ENCODE measurements around the gene CAST.

Gene CAST

DNA sequence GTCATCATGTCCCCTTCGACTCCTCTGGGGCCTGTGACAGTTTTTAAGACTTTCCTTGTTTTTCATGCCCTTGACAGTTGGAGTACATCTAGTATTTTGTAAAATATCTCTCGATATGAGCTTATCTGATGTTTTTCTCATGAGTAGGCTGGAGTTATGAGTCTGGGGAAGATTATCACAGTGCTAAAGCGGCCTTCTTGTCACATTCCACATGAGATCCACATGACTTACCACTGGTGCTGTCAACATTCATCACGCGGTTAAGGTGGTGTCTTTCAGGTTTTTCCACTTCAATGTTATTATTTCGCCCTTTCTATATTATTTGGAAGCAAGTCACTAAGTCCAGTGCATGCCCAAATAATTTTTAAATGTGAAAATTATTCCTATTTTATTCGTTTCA, 17.1 kb upstream of the CAST start:
- no peak for DNase-seq

DNA sequence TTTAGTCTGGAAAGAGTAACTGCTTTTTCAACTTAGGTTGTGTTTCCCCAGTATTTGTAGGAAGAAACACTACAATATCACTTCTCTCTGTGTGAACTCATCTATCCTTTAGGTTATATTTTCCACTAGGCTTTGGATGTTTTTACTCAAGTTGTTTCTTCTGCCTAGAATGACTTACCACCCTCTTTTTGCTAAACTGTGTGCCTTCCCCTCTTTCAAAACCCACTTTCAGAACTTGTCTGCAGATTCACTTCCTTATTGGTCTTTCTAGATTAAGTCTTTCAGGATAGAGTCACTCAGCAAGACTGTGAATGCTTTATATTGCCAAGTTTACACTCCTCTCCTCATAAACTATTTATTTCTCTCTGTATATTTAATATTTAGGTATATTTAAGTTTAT, 14.2 kb upstream of the CAST start:
- no peak for DNase-seq

DNA sequence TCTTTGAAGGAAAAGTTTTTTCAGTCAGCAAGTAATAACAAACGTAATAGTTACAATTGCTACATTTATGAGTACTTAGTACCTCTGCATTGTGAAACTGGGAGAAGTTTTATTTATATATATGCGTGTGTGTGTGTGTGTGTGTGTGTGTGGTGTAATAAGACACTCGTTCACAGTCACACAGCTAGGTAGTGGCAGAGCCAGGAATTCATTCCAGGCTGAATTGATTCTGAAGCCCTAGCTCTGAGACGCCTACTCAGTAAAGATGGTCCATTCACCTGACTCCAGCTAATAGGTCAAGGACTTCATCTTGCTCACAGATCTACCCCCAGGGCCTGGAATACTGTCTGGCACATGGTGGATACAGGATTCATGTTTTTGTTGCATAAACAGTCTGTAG, 13.6 kb upstream of the CAST start:
- no peak for DNase-seq

DNA sequence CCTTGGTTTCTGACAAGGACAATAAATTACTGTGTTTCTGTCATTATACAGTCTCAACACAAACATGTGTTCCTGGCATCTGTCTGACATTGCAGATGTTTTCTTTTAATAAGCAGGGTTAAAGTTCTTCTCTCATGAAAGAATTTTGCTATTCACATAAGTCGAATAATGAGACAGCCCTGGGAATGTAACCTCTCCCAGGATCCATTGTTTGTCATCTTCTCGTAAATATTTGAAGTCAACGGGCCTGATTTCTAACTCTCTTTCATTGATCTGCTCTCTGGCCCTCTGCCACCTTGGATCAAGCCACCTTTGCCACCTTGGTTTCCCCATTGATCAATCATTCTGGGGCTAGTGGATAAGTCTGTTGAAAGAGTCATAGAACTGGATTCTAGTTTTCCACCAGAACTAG, 12.9 kb upstream of the CAST start:
- DNase-seq: no peak

DNA sequence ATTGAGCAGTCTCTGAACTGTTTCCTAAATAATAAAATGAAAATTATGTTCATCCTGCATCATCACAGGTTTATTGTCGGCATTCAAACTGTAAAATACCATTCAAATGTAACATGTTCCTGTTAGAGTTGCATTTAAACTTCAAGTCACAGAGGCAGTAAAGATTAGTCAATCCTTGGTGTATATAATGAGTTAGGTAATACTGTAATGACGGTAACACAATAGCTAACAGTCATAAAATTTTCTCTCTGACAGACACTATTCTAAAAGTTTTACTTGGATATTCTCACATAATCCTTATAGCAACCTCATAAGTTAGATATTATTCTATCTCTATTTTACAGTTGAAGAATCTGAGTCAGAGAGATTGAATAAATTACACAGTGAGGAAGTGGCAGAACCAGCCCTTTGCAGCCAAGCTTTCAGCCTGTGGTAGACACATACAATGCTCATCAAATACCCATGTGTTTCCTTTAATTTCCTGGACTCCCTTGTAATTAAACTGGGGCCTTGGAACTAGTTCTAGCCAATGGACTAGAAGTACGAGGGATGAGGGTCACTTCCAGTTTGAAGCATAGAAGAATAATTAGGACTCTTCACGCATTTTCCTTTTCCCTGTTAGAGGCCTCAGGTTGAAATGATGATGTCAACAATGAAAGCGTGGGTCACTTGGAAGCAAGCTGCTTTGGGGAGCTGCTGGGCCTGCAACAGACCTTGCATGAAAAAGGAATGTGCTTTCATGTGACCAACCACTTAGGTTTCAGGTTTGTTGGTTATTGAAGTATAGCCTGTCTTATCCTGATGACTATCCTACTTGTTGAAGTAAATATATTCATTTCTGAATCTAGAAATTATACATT, 12.3 kb upstream of the CAST start:
- DNase-seq: no peak

DNA sequence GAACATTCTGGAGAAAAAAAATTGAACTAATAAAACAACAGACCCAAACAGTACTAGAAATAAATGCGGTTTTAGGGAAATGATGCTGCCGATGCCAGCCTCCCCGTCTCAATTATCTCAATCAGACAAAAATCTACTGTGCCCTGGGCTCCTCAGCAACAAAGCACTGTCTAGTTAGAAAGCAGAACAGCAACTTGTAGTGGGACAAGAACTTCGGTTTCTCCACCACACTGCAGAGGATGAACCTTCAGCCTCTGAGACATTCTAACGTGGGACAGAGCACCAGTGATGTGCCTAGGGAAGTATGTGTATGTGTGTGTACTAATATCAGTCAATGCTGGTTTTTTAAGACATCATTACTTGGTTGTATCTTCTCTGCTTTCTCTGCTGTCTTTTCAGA, 11.1 kb upstream of the CAST start:
- no peak for DNase-seq

DNA sequence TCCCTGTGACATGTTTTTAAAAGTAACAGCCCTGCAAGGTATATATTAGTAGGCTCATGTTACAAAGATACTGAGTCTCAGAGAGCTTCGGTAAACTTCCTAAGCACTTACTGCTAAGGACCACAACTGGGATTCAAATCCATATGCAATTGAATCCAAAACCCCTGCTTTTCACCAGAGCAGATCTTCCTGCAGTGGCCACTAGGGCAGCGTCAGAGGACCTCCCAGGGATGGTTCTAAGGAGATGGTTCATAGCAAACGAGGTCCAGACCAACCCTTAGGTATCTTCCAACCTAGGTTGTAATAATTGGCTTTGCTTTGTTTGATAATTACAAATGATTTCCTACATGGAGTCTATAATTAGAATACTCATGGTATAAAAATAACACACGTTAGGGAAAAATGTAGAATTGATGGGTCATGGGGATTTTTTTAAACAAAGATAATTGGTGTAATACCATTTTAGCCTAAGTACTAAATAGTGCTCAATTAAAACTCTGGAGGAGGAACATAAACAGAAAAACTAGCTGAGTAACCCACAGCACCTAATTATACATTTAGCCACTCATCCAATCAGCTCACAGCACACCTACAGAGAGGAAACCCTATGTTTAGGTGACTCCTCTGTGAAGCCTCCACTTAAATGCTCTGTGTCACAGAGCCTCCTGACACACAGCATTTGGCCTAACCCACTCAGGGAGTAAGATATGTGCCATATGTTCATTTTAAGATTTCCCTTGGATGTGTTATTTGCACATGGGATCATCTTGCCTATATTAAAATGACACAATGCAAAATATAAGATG, 10.0 kb upstream of the CAST start:
- DNase-seq: peak; percentile 20

DNA sequence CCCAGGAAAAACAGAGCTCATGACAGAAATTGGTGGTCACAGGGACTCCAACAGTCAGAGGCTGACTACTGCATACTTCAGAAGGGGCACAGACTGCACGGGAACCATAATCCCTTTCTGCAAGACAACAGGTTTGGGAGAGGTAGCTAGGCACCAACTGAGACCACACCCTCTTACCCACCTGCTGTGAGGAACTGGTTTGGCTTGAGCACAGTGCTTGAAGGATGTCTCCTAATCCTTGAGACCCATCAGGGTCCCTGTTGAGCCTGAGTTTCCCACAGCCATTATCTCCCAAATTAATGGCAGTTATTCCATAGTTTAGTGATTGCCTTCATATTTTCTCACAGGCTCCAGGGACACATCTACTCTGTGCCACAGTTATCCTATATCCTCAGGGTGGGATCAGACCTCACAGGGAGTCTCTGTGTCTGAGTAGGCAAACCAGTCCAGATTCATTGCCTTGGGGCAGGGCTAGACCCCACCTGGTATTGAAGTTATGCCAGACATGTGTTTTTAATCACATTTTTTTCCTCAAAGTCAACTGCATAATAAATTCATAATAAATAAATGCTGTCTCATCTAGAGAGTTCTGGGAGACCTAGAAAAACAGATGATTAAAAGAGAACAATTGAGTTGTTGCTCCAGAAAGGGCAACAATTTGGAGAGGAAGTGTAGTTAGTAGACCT, 9.3 kb upstream of the CAST start:
- peak; percentile 69 for DNase-seq

DNA sequence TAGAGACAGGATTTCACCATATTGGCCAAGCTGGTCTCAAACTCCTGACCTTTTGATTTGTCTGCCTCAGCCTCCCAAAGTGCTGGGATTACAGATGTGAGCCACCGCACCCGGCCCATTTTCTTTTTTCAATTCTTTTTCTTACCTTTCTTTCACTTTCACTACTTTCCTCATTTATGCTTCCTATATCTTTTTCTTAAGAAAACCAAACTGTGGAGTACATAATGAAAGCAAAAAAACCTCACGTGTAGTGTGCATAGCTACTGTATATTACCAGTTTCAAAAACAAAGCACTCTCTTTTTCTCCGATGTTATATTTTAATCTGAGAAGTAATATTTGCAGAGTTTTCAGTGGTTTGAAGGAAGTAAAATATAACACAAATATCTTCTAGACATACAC, 8.0 kb upstream of the CAST start:
- no peak for DNase-seq

DNA sequence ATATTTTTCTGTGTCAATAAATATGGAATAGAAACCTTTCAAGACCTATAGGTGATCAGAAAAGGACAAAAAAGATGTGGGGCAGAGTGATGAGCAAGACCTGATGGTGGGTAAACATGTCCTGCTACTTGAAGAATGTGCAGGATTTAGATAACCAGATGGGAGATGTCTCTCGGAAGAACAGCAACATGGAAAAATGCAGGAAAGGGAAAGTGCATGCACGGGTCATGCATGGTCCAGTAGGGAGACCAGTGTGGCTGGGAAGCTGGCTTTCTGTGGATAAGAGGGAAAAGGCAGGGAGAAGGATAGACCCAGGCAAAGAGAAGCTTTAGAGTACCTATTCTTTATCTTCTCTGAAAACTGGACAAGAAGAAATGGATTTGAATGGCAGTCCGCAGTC, 7.1 kb upstream of the CAST start:
- DNase-seq: no peak

DNA sequence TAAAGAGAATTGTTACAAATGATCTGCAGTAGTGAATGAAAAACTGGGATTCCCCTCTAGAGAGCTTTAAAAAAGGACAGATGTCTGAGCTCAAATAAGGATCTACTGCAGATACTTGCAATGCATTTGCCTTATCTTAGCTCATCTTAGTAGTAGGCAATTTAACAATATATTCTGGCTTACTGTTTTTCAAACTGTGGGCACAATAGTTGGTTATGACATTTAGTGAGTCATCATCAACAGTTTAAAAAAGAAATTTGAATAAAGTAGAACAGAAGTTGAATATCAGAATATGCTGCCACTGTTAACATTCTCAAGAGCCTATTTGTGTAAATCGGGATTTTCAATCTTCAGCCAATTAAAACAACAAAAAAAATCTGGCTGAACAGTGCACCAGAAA, 6.7 kb upstream of the CAST start:
- peak; percentile 32 for DNase-seq

DNA sequence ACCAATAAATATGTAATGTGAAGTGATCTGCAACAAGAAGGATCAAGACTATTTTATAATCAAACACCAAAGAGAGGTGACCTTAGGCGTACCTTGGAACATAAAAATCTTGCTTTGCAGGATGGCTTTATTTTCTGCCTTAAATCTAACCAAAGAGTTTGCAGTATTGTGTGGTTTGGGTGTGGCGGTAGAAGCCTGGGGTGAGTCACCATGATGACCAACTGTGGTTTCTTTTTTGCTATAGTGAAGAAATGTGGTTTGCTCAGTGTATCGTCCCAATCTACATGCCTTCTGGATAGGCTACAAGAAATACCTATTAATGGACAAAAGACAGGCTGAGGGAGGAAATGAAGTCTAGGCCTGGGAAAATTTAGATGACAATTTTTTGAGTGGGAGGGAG, 5.1 kb upstream of the CAST start:
- peak; percentile 93 for DNase-seq

DNA sequence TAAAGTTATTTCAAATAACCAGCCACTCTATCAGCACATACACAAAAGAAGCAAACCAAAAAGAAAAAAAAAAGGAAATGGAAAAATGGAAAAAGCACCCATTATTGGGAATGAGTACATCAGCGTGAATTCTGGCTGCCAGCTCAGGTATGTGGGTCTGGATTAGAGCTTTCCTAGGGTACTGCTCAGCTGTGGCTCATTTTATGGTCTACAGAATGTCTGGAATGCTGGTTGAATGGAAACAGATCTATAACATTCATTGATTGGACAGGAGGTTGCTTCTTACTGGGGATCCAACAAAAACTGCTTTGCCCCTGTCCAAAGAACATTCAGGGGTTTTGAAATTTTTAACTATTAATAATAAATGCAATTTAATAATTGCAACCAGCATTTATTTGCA, 3.9 kb upstream of the CAST start:
- DNase-seq: peak; percentile 10

DNA sequence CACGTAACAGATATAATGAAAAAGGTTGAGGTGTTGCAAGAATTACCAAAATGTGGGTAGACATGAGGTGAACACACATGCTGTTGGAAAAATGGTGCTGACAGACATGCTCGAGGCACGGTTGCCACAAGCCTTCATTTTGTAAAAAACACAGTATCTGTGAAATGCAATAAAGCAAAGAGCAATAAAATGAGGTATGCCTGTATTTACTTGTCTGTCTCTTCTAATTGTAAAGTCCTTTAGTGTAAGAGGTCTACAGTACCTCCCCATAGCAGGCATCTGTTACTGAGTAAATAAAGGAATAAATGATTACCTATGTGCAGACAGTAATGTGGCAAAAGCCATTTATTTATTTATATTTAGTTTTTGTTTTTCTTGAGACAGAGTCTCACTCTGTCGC, 3.0 kb upstream of the CAST start:
- DNase-seq: no peak

DNA sequence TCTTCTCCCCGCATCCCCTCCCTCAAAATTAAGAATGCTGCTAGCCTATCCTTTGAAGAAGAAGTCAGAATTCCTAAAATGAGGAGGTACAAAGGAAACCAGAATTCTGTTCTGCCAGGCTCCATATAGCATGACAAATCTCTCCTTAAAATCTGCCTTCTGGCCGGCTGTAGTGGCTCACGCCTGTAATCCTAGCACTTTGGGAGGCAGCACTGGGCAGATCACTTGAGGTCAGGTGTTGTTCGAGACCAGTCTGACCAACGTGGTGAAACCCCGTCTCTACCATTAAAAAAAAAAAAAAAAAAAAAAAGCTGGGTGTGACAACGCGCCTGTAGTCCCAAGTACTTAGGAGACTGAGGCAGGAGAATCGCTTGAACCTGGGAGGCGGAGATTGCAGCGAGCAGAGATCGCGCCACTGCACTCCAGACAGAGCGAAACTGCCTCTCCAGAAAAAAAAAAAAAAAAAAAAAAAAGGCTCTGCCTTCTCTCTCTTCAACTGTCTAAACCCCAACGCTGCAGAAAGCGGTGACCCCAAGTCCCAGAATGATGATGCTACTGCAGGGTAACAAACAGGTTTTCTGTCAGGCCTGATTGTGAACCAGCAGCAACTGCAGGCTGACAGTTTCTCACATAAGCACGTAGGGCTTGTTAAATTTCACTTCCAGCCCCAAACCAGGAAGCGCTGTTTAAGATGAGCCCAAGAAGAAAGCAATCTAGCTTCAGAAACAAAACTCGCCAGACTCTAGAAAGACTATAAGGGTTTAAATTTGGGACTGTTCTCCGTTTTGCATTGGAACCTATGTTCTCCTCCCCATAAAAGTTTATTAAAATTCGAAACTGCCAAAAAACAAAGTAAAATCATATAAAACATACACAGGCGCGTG, 963 bp upstream of the CAST start:
- DNase-seq: peak; percentile 55

DNA sequence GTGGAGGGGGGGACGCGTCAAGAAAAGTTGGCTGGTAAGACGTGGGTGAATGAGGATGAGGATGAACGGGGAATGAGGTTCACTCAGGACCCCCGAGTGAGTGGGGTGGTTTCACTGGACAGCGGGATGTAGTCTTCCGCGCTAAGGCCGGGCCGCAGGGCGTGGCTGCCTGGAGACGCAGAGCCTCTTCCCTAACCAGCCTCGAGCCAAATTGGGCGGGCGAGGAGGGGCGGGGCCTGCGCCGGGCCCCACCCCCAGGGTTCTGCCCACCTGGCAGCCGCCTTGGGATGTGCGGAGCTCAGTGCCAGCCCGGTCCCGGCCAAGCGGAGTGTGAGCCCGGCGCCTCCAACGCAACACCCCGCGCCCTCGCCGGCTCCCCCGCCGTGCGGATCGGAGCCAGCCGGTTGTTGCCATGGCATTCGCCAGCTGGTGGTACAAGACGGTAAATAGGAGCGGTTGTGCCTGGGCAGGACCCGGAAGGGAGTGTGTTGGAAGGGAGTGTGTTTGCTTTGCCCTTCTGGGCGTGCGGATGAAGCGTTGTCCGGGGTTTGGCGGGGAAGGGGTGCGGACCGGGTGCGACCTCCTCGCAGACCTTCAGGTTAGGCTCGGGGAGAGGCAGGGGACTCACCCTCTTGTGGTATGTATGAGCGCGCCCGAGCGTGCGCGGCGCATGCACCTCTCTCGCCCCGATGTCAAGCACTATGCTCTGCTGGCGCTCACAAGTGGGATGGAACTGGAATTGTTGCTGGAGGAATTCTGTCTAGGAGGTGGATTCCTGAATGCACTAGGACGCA, 746 bp downstream of the CAST start:
- DNase-seq: peak; percentile 91

DNA sequence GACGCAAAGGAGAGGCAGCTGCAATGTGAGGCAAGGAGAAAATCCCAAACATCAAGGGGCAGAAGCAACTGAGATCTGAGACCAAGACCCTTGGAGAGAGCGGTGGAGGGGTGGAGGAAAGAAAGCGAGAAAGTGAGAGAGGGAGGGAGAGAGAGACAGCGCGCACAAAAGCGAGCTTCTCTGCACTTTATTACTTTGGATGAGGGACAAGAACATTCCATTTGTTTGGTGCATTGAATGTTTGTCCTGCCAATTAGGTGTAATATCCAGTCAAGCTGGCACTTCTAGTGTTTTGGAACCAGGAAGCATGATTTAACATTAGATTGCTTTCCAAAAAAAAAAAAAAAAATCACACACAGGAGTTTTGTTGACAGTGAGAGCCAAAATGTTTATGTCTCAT, 1.4 kb downstream of the CAST start:
- DNase-seq: no peak

DNA sequence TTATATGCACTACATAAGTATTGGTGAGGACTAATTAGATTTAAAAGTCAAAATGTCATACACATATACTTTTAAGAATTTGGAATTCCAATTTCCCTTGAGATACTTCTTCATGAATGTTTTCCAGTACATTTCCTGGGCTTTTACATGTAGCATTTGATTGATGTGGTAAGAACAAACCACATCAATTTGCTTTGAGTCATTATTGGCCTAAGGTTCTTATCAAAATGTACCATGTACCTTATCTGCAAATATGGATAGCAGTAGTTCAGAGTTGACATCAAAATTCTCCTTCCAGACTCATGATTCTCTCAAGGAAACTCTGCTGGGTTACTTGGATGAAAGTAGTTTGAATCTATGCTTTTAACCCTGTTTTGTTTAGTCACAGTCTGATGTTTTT, 2.5 kb downstream of the CAST start:
- no peak for DNase-seq

DNA sequence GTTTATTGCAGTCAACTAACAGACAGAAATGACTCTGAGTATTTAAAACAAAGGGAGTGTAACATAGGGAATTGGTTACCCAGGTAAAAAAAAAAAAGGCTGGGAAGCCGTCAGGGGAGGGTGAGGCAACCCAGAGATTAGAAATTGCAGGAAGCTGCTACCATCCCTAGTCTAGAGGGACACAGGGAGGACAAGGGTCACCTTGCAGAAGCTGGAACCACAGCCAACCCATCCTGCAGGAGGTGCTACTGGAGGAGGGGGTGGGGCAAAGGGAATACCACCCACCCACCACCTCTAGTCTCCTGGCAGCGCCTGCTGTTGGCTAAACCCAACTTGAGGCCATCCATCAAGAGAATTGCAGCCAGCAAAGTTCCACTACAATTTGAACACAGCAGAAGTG, 6.5 kb downstream of the CAST start:
- DNase-seq: no peak

DNA sequence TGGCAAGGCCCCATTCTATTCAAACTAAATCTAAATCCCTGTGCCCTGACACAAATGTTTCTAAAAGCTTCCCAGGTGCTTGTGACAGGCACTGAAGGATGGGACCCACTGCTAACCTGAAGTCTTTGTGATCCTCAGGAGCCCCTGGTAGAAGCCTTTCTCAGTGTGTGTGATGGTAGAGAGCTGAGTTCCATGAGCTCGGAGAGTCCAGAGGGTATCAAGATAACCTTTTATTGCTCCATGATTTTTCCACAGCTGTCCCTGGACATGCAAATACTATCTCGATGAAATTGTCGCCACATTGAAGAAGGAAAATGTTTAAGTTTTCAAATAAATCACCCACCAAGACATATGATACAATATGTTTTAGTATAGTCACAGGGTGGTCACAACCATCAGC, 7.7 kb downstream of the CAST start:
- no peak for DNase-seq

DNA sequence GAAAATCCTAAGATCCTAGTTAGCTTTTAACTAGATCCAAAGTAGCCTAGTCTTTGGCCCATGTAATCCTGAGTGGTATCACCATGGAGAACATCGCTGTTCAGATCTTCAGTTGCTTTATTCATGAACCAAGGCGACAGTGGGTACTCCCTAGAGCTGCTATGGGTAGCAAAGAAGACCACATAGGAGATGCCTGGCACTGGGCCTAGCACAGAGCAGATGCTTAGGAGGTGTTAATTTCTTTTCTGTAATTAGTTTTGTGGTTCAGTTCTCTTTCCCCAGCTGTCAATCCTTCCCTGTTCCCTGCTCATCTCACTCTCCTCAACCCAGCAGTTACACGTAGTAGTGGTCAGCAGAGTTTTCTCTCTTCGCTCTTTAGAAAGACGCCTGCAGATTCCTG, 9.3 kb downstream of the CAST start:
- DNase-seq: no peak

DNA sequence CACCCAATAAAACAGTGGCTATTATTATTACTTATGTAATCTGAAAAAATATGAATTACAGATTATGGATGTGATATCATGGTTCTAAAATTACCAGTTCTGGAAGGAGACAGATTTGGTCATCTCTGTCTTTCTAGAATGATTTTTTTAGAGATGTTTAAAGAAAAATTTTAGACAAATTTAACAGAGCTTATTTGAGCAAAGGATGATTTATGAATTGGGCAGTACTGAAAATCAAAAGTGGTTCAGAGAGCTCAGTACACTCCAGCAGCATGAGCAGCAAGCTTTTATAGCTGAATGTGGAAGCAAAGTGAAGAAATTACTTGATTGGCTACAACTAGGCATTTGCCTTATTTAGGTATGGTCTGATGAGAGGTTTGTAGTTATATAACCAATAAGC, 11.0 kb downstream of the CAST start:
- no peak for DNase-seq
